HepG2 (cell line): ENCODE data around the gene SLC17A9. TPM values are rescaled to one million over a fixed set of nuclear protein-coding genes. Genes with fewer than 3 reads are reported as not detected.

Experiments
- AKAP8 ChIP-seq: sonication (generic); formaldehyde crosslinking; IDR thresholded peaks from 2 replicates; pipeline ENCODE4 v1.5.1; 2020; ENCODE audit warnings: mild to moderate bottlenecking, missing genetic modification reagents
- ARNT2 ChIP-seq: sonication (generic); formaldehyde crosslinking; IDR thresholded peaks from 2 replicates; pipeline ENCODE4 v1.8.0; 2022; ENCODE audit warnings: mild to moderate bottlenecking, low read depth, missing genetic modification reagents, moderate library complexity
- DMAP1 ChIP-seq: IDR thresholded peaks from 2 replicates; pipeline ENCODE4 v1.6.1; 2016
- FOXC1 ChIP-seq: sonication (generic); formaldehyde crosslinking; IDR thresholded peaks from 2 replicates; pipeline ENCODE4 v1.8.0; 2022; ENCODE audit warnings: mild to moderate bottlenecking, missing genetic modification reagents, borderline replicate concordance
- GABPB1 ChIP-seq: IDR thresholded peaks from 2 replicates; pipeline ENCODE4 v1.6.1; 2016; ENCODE audit warnings: mild to moderate bottlenecking, missing genetic modification reagents, moderate library complexity, missing compliant biosample characterization
- ISX ChIP-seq: sonication (generic); formaldehyde crosslinking; conservative IDR thresholded peaks from 2 replicates; pipeline ENCODE4 v1.5.0; 2020; ENCODE audit warnings: missing genetic modification reagents
- MEIS2 ChIP-seq: sonication (generic); formaldehyde crosslinking; IDR thresholded peaks from 2 replicates; pipeline ENCODE4 v1.9.0; 2021; ENCODE audit warnings: mild to moderate bottlenecking, missing genetic modification reagents
- THAP11 ChIP-seq: IDR thresholded peaks from 2 replicates; pipeline ENCODE4 v1.6.1; 2016; ENCODE audit warnings: missing biosample characterization, missing genetic modification reagents
- YEATS2 ChIP-seq: sonication (generic); formaldehyde crosslinking; IDR thresholded peaks from 2 replicates; pipeline ENCODE4 v1.4.0; 2020; ENCODE audit warnings: missing genetic modification reagents, borderline replicate concordance
- YEATS4 ChIP-seq: sonication (generic); formaldehyde crosslinking; IDR thresholded peaks from 2 replicates; pipeline ENCODE4 v1.4.0; 2020; ENCODE audit warnings: missing genetic modification reagents, borderline replicate concordance
- ZBTB3 ChIP-seq: sonication (generic); formaldehyde crosslinking; IDR thresholded peaks from 2 replicates; pipeline ENCODE4 v1.4.0; 2020; ENCODE audit warnings: low read depth, mild to moderate bottlenecking, moderate library complexity, missing genetic modification reagents, borderline replicate concordance
- ZNF205 ChIP-seq: IDR thresholded peaks from 2 replicates; pipeline ENCODE4 v1.6.1; 2018; ENCODE audit warnings: missing biosample characterization, missing genetic modification reagents
- ZNF510 ChIP-seq: sonication (generic); formaldehyde crosslinking; IDR thresholded peaks from 2 replicates; pipeline ENCODE4 v1.4.0; 2020; ENCODE audit warnings: low read depth, mild to moderate bottlenecking, missing genetic modification reagents
- ZNF564 ChIP-seq: sonication (generic); formaldehyde crosslinking; IDR thresholded peaks from 2 replicates; pipeline ENCODE4 v1.8.1; 2023; ENCODE audit warnings: mild to moderate bottlenecking, missing genetic modification reagents
- ZNF878 ChIP-seq: sonication (generic); formaldehyde crosslinking; IDR thresholded peaks from 2 replicates; pipeline ENCODE4 v1.8.1; 2023; ENCODE audit warnings: mild to moderate bottlenecking, missing genetic modification reagents, moderate library complexity
- polyA plus RNA-seq, 8 experiments: library from polyadenylated mRNA; depleted of rRNA in 3 of 8; stranded (reverse) in 7 of 8; unstranded in 1 of 8; fragments of >200 nt; fragmentation: Illumina TruSeq in 4 of 8; extraction: Trizol in 4 of 8; gene quantifications; 2 replicates each; pipeline versions ENCODE4 v1.2.1 to v1.2.3, GENCODE V29; 2011 to 2016; ENCODE audit warnings: low read depth in 4 of 8, missing spikeins in 1 of 8, mixed read lengths in 1 of 8; ENCODE audit not compliant: insufficient read depth in 1 of 8
- total RNA-seq, 5 experiments: library from RNA; depleted of rRNA; stranded (reverse); fragments of >200 nt; fragmentation: Illumina TruSeq; extraction: Trizol; gene quantifications; 2 replicates each; pipeline ENCODE4 v1.2.3, GENCODE V29; 2016; ENCODE audit warnings: low read depth in 1 of 5
- TF ChIP-seq, protein P1 (sequence below): sonication (generic); formaldehyde crosslinking; conservative IDR thresholded peaks from 2 replicates; pipeline ENCODE4 v1.4.0; 2020; ENCODE audit warnings: missing genetic modification reagents
- TF ChIP-seq, protein P2 (sequence below): sonication (generic); formaldehyde crosslinking; IDR thresholded peaks from 2 replicates; pipeline ENCODE4 v1.4.0; 2020; ENCODE audit warnings: missing genetic modification reagents
- TF ChIP-seq, protein P3 (sequence below): sonication (generic); formaldehyde crosslinking; IDR thresholded peaks from 2 replicates; pipeline ENCODE4 v1.5.0; 2020; ENCODE audit warnings: mild to moderate bottlenecking, missing genetic modification reagents, borderline replicate concordance

The SLC17A9 gene
- total and polyA plus RNA-seq, 2 of the 13 experiments (the other 11 are each of a cell fraction or from before 2014, with no cell fraction given) = 110 to 191 TPM

DNA sequence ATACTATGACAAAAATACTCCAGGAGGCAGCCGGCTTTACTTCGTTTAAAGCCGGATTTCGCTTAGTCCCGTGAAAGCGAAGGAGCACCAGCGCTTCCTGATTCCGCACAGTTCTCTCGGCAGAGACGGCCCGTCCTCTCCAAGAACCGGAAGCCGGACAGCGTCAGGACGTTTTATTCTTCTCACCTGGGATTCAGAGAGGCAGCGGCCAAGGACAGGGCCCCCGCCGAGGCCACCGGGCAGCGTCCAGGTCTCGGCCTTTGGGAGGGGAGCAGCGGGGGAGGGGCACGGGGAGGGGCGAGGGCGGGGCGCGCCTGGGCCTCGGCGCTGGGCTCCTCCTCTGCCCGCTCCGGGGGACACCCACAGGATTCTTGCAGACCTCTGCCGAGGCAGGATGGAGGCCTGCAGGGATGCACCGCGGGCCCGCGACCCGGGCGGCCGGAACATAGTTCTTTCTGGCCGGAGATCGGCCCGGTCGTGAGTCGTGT lies 23.4 kb upstream of the SLC17A9 start (continued):
- TF ChIP-seq, protein P1, sequence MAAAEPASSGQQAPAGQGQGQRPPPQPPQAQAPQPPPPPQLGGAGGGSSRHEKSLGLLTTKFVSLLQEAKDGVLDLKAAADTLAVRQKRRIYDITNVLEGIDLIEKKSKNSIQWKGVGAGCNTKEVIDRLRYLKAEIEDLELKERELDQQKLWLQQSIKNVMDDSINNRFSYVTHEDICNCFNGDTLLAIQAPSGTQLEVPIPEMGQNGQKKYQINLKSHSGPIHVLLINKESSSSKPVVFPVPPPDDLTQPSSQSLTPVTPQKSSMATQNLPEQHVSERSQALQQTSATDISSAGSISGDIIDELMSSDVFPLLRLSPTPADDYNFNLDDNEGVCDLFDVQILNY (CRISPR knock-in tag) = no peak
- TF ChIP-seq THAP11 (no peak), YEATS2 (CRISPR knock-in tag) (0 out of 2 replicates have a peak, but pooled peaks have one; percentile 44), ISX (no peak), AKAP8 (no peak), DMAP1 (no peak), YEATS4 (CRISPR knock-in tag) (no peak), MEIS2 (CRISPR knock-in tag) (no peak), ZNF510 (CRISPR knock-in tag) (no peak), GABPB1 (CRISPR knock-in tag) (peak; percentile 75), ZBTB3 (CRISPR knock-in tag) (no peak), ZNF878 (CRISPR knock-in tag) (no peak), ZNF205 (CRISPR knock-in tag) (no peak), ZNF564 (CRISPR knock-in tag) (no peak), ARNT2 (CRISPR knock-in tag) (no peak), FOXC1 (no peak)
- TF ChIP-seq, protein P2, sequence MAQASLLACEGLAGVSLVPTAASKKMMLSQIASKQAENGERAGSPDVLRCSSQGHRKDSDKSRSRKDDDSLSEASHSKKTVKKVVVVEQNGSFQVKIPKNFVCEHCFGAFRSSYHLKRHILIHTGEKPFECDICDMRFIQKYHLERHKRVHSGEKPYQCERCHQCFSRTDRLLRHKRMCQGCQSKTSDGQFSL (CRISPR knock-in tag) = no peak
- TF ChIP-seq, protein P3, sequence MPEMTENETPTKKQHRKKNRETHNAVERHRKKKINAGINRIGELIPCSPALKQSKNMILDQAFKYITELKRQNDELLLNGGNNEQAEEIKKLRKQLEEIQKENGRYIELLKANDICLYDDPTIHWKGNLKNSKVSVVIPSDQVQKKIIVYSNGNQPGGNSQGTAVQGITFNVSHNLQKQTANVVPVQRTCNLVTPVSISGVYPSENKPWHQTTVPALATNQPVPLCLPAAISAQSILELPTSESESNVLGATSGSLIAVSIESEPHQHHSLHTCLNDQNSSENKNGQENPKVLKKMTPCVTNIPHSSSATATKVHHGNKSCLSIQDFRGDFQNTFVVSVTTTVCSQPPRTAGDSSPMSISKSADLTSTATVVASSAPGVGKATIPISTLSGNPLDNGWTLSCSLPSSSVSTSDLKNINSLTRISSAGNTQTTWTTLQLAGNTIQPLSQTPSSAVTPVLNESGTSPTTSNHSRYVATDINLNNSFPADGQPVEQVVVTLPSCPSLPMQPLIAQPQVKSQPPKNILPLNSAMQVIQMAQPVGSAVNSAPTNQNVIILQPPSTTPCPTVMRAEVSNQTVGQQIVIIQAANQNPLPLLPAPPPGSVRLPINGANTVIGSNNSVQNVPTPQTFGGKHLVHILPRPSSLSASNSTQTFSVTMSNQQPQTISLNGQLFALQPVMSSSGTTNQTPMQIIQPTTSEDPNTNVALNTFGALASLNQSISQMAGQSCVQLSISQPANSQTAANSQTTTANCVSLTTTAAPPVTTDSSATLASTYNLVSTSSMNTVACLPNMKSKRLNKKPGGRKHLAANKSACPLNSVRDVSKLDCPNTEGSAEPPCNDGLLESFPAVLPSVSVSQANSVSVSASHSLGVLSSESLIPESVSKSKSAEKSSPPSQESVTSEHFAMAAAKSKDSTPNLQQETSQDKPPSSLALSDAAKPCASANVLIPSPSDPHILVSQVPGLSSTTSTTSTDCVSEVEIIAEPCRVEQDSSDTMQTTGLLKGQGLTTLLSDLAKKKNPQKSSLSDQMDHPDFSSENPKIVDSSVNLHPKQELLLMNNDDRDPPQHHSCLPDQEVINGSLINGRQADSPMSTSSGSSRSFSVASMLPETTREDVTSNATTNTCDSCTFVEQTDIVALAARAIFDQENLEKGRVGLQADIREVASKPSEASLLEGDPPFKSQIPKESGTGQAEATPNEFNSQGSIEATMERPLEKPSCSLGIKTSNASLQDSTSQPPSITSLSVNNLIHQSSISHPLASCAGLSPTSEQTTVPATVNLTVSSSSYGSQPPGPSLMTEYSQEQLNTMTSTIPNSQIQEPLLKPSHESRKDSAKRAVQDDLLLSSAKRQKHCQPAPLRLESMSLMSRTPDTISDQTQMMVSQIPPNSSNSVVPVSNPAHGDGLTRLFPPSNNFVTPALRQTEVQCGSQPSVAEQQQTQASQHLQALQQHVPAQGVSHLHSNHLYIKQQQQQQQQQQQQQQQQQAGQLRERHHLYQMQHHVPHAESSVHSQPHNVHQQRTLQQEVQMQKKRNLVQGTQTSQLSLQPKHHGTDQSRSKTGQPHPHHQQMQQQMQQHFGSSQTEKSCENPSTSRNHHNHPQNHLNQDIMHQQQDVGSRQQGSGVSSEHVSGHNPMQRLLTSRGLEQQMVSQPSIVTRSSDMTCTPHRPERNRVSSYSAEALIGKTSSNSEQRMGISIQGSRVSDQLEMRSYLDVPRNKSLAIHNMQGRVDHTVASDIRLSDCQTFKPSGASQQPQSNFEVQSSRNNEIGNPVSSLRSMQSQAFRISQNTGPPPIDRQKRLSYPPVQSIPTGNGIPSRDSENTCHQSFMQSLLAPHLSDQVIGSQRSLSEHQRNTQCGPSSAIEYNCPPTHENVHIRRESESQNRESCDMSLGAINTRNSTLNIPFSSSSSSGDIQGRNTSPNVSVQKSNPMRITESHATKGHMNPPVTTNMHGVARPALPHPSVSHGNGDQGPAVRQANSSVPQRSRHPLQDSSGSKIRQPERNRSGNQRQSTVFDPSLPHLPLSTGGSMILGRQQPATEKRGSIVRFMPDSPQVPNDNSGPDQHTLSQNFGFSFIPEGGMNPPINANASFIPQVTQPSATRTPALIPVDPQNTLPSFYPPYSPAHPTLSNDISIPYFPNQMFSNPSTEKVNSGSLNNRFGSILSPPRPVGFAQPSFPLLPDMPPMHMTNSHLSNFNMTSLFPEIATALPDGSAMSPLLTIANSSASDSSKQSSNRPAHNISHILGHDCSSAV (CRISPR knock-in tag) = no peak
